GM18868 (cell line): ENCODE results near the gene TCF25.
A peak's percentile ranks its signal among the peaks of the same experiment; 100 is the strongest.

Experiments used
- ATAC-seq: cut with Tn5 transposase; IDR thresholded peaks from one replicate; pipeline ENCODE4 v1.9.1; 2021; ENCODE audit warnings: mild to moderate bottlenecking, moderate library complexity; ENCODE audit not compliant: unreplicated experiment

TCF25 gene

GRCh38 chr16:89936034-89936433 lies 62.6 kb downstream of the TCF25 start:
- no peak for ATAC-seq

- ATAC-seq = no peak
These were observed 63.1 kb downstream of the TCF25 start for GRCh38 chr16:89936508-89936907.

GRCh38 chr16:89936981-89937380 lies 63.6 kb downstream of the TCF25 start:
- ATAC-seq = no peak

- ATAC-seq = no peak
These were observed 64.9 kb downstream of the TCF25 start for GRCh38 chr16:89938175-89938885.

GRCh38 chr16:89944773-89945172 lies 71.4 kb downstream of the TCF25 start:
- ATAC-seq = no peak

GRCh38 chr16:89945654-89946053 lies 72.3 kb downstream of the TCF25 start:
- ATAC-seq = no peak

GRCh38 chr16:89946515-89946914 lies 73.1 kb downstream of the TCF25 start:
- no peak for ATAC-seq

- ATAC-seq = no peak
These were observed 75.8 kb downstream of the TCF25 start for GRCh38 chr16:89949121-89949742.

- no peak for ATAC-seq
These were observed 76.4 kb downstream of the TCF25 start for GRCh38 chr16:89949756-89950155.

GRCh38 chr16:89951509-89951908 lies 78.1 kb downstream of the TCF25 start:
- no peak for ATAC-seq

GRCh38 chr16:89952049-89952448 lies 78.7 kb downstream of the TCF25 start:
- no peak for ATAC-seq

GRCh38 chr16:89952551-89952950 lies 79.2 kb downstream of the TCF25 start:
- ATAC-seq = no peak

GRCh38 chr16:89953671-89954406 lies 80.4 kb downstream of the TCF25 start:
- peak; percentile 66 for ATAC-seq

GRCh38 chr16:89954462-89954861 lies 81.1 kb downstream of the TCF25 start:
- no peak for ATAC-seq

- no peak for ATAC-seq
These were observed 81.8 kb downstream of the TCF25 start for GRCh38 chr16:89955001-89955685.

GRCh38 chr16:89956505-89957215 lies 83.3 kb downstream of the TCF25 start:
- ATAC-seq = no peak

- ATAC-seq = no peak
These were observed 83.9 kb downstream of the TCF25 start for GRCh38 chr16:89957216-89957785.

- ATAC-seq = no peak
These were observed 84.7 kb downstream of the TCF25 start for GRCh38 chr16:89958068-89958467.

GRCh38 chr16:89958596-89958995 lies 85.2 kb downstream of the TCF25 start:
- no peak for ATAC-seq

- ATAC-seq = no peak
These were observed 87.6 kb downstream of the TCF25 start for GRCh38 chr16:89960966-89961365.
